ENCODE data around the gene TEX22.

- no peak for TF ChIP-seq EZH2 (IDR thresholded peaks at IDR 0.05; ENCODE audit: low read length, missing control alignments)
- TF ChIP-seq CTCF (conservative IDR thresholded peaks at IDR 0.05 in 1 of 2, IDR thresholded peaks at IDR 0.05 in 1 of 2; ENCODE audit: low read depth in 1 of 2, low read length in 2 of 2) = no peak
These were observed 15.2 kb downstream of the TEX22 start for GRCh38 chr14:105413544-105413886.

Data from fibroblast of lung (primary cell).